ENCODE measurements around the gene CCNF.
"Not testable (repeated sequence)": the region's sequence is repeated elsewhere in the genome, so short reads cannot be mapped to it uniquely, and the experiment has no call there.

DNA sequence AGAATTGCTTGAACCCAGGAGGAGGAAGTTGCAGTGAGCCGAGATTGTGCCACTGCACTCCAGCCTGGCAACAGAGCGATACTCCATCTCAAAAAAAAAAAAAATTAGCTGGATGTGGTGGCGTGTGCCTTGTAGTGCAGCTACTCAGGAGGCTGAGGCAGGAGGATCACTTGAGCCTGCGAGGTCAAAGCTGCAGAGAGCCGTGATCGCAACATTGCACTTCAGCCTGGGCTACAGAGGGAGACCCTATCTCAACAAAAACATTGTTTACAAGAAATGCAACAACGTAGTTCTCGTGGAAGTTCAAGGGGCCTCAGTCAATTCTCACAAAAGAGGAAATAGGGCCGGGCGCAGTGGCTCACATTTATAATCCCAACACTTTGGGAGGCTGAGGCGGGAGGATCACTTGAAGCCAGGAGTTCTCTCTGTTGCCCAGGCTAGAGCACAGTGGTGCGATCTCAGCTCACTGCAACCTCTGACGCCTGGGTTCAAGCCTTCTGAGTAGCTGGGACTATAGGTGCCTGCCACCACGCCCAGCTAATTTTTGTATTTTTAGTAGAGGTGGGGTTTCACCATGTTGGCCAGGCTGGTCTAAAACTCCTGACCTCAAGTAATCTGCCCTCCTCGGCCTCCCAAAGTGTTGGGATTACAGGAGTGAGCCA is 12.0 kb downstream of the CCNF start:
- TF ChIP-seq, protein P1, sequence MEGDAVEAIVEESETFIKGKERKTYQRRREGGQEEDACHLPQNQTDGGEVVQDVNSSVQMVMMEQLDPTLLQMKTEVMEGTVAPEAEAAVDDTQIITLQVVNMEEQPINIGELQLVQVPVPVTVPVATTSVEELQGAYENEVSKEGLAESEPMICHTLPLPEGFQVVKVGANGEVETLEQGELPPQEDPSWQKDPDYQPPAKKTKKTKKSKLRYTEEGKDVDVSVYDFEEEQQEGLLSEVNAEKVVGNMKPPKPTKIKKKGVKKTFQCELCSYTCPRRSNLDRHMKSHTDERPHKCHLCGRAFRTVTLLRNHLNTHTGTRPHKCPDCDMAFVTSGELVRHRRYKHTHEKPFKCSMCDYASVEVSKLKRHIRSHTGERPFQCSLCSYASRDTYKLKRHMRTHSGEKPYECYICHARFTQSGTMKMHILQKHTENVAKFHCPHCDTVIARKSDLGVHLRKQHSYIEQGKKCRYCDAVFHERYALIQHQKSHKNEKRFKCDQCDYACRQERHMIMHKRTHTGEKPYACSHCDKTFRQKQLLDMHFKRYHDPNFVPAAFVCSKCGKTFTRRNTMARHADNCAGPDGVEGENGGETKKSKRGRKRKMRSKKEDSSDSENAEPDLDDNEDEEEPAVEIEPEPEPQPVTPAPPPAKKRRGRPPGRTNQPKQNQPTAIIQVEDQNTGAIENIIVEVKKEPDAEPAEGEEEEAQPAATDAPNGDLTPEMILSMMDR (IDR thresholded peaks at IDR 0.05), result not testable (repeated sequence)
- not testable (repeated sequence) for TF ChIP-seq POLR2A (IDR thresholded peaks at IDR 0.05)

All from heart left ventricle (tissue), 13 donors.